Body of pancreas (tissue), 4 donors: Measurements from ENCODE around the gene GNRH2. TPM values are rescaled to one million over a fixed set of nuclear protein-coding genes. Genes with fewer than 3 reads are reported as not detected.

Experiments used
- ATAC-seq: fragments of 150-250 bp; one replicate; pipeline ENCODE4 v1.9.1; 2016
- DNase-seq, 4 donors: peaks; one replicate each; pipeline ENCODE4 v3.0.0-alpha.2; 2019
- H3K27ac ChIP-seq, 4 donors: fragments of 200-600 bp; sonication (generic); 1 replicate in 3 of 4; 2 replicates in 1 of 4; pipeline versions ENCODE4 v1.5.1 to v1.6.1; 2016 to 2019; ENCODE audit warnings: mild to moderate bottlenecking in 1 of 4, mixed read lengths in 1 of 4, moderate library complexity in 1 of 4
- H3K27me3 ChIP-seq, 2 donors: fragments of 200-600 bp; sonication (generic); one replicate each; pipeline ENCODE4 v1.6.0; 2016; ENCODE audit warnings: mild to moderate bottlenecking in 1 of 2
- H3K36me3 ChIP-seq, 2 donors: fragments of 200-600 bp; sonication (generic); replicated peaks in 1 of 2; 2 replicates each; pipeline ENCODE4 v1.5.1; 2016; ENCODE audit warnings: low read depth in 2 of 2; ENCODE audit not compliant: insufficient read depth in 1 of 2
- H3K4me1 ChIP-seq: fragments of 200-600 bp; sonication (generic); one replicate; pipeline ENCODE4 v1.6.0; 2016
- H3K4me3 ChIP-seq, 2 donors: fragments of 200-600 bp; sonication (generic); 1 replicate in 1 of 2; 2 replicates in 1 of 2; pipeline ENCODE4 v1.5.1; 2016 to 2019
- H3K9me3 ChIP-seq, 3 donors: fragments of 200-600 bp; sonication (generic); 1 replicate in 2 of 3; 2 replicates in 1 of 3; pipeline ENCODE4 v1.5.1; 2016
- POLR2A ChIP-seq, 3 donors: fragments of 450-650 bp; IDR thresholded peaks; one replicate each; pipeline ENCODE4 v1.6.1; 2016; ENCODE audit warnings: antibody characterized with exemption in 3 of 3, mild to moderate bottlenecking in 2 of 3
- WGBS, 2 donors: methylation state at CpG; one replicate each; pipeline ENCODE4 v1.1.5; 2017; 5-methylcytosine and 5-hydroxymethylcytosine counted together
- intact Hi-C: fragments of 100-400 bp; cut with DNase I; formaldehyde crosslinking; loops from one replicate; pipeline ENCODE4 v1.15.1; 2023
- total RNA-seq, 2 donors: library from RNA; depleted of rRNA; stranded (reverse); fragments of >200 nt; gene quantifications; one replicate each; pipeline ENCODE4 v1.1.0, GENCODE V29; 2016
- TF ChIP-seq, protein P1 (sequence below), 7 experiments: fragments of 450-650 bp in 4 of 7; fragments of 200-600 bp in 3 of 7; sonication (generic) in 3 of 7; IDR thresholded peaks; one replicate each; pipeline ENCODE4 v1.5.1; 2016 to 2019; ENCODE audit warnings: antibody characterized with exemption in 7 of 7

GNRH2 gene
- total RNA-seq, 2 donors from 2014 or later = not detected

DNA sequence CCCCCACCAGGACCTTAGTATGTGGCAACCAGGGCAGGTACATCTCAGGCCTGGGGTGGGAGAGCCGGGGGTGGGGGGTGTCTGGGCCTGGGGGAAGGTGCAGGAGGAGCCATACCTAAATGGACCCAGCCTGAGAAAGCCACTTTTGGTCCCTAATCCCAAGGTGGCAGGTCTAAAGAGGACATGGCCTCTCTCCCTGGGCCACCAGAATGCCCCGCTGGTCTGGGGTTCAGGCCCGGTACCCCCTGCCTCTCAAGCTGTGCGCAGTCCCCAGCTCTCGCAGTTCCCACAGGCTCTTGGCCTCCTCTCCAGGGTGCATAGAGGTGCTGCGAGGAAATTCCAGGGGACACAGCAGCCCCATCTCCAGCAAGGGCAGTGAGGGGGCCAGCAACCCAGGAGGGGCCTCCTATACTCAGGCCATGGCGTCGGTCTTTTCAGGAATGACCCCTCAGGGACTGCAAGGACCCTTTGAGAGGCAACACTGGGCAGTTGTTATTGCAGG, 42.2 kb downstream of the GNRH2 start:
- Histone ChIP-seq H3K27ac (no peak overlapping the region), H3K36me3 (no peaks in the 10 kb centered on the region), H3K4me3 (no peak overlapping the region), H3K9me3 (no peaks in the 10 kb centered on the region), H3K4me1 (peaks cover 10% of the 10 kb centered on the region), H3K27me3 (no peaks in the 10 kb centered on the region)
- WGBS, 2 donors = 94% methylated on average over 7 of the region's 8 CpGs; no CpG with 5 or more reads in 1 of the 2 donors
- DNase-seq = no peak
- ATAC-seq = no peak
- intact Hi-C loops = no loop called here
- TF ChIP-seq, protein P1, sequence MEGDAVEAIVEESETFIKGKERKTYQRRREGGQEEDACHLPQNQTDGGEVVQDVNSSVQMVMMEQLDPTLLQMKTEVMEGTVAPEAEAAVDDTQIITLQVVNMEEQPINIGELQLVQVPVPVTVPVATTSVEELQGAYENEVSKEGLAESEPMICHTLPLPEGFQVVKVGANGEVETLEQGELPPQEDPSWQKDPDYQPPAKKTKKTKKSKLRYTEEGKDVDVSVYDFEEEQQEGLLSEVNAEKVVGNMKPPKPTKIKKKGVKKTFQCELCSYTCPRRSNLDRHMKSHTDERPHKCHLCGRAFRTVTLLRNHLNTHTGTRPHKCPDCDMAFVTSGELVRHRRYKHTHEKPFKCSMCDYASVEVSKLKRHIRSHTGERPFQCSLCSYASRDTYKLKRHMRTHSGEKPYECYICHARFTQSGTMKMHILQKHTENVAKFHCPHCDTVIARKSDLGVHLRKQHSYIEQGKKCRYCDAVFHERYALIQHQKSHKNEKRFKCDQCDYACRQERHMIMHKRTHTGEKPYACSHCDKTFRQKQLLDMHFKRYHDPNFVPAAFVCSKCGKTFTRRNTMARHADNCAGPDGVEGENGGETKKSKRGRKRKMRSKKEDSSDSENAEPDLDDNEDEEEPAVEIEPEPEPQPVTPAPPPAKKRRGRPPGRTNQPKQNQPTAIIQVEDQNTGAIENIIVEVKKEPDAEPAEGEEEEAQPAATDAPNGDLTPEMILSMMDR (IDR thresholded peaks at IDR 0.05) = no peak
- no peak for TF ChIP-seq POLR2A (IDR thresholded peaks at IDR 0.05)

DNA sequence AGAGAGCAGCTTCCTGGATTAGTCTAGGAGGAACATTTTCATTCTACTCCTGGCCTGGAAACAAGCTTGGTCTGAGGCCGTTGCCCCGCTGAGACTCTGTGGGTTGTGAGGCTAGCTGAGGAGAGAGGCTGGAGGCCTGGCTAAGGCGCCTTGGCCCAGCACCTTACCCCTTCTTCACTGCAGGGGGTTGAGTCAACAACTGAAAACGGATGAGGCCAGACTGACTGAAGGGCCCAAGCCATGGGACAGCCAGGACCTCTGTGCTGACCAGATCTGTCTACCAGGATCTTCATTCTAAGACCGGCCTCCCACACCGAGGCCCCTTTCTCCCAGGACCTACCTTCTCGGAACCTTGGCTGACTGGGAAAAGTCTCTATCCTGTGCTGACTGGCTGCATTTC, 44.6 kb downstream of the GNRH2 start:
- Histone ChIP-seq H3K27me3 (peaks cover 0 to 6% of the 10 kb centered on the region in 2 donors), H3K27ac (no peak overlapping the region), H3K4me3 (no peak overlapping the region), H3K9me3 (no peaks in the 10 kb centered on the region), H3K4me1 (peaks cover 10% of the 10 kb centered on the region), H3K36me3 (no peaks in the 10 kb centered on the region)
- intact Hi-C loops = no loop called here
- DNase-seq = no peak
- ATAC-seq = no peak
- TF ChIP-seq, protein P1 (IDR thresholded peaks at IDR 0.05) = no peak
- TF ChIP-seq POLR2A (IDR thresholded peaks at IDR 0.05) = no peak
- 81 to 85% methylated on average over 5 to 7 of the region's 7 CpGs for WGBS, 2 donors

DNA sequence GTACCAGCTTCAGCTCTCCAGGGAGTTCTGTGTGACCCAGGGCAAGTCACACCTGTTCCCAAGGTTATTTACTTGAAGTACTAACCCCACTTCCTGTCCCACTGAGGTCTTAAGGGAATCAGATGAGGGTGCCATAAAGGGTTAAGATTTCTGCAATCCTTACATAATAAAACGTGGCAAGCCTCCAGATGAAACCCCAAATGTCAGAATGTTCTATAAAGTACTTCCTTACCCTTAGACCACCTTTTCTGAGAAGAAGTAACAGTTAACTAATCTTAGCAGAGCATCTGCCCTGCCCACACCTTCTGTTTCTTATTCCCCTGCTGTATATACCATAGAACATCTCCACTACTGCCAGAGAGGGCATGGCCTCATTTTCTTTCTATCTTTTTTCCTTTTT, 47.1 kb downstream of the GNRH2 start:
- DNase-seq (no peak), ATAC-seq (no peak)
- Histone ChIP-seq H3K36me3 (no peaks in the 10 kb centered on the region), H3K9me3 (no peaks in the 10 kb centered on the region), H3K27ac (no peak overlapping the region), H3K4me3 (no peak overlapping the region), H3K27me3 (peaks cover 0 to 11% of the 10 kb centered on the region in 2 donors), H3K4me1 (peaks cover 9% of the 10 kb centered on the region)
- TF ChIP-seq, protein P1 (IDR thresholded peaks at IDR 0.05) = no peak
- TF ChIP-seq POLR2A (IDR thresholded peaks at IDR 0.05) = no peak
- intact Hi-C loops = no loop called here
- 0 to 4% methylated on average over 1 of the region's 1 CpG for WGBS, 2 donors

DNA sequence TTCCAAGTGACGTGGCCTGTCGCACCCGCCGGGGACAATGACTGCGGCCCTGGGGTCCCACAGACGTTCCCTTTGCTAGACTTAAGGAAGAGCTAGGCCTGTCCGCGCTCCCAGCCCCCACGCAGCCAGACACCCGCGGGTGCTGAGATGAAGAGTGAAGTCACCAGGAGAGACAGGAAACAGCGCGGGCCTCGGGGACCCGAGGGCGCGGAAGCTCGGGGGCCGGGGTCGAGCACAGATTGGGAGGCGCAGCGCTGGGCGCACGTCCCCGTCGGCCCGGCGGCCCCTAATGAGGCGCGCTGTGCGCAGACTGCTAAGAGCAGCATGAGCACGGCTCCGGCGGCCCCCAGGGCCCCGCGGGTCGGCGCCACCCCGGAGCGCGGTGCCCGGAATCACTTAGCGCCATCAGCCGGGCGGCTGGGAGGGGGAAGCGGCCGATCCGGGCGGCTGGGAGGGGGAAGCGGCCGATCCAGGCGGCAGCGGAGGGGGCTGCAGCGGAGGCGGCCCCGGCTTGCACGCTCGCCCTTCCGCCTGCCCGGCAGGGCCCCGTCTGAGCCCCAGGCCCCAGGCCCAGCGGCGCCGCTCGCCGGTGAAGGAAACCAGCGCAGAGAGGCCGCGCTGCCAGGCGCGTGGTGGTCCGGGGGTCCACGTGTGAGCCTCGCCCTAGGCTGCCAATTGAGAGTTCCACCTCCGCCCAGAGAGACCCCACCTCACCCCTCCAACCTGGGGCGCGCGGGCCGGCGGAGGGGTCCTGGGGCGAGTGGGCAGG, 49.4 kb downstream of the GNRH2 start:
- H3K4me1 ChIP-seq = peaks cover 9% of the 10 kb centered on the region
- DNase-seq = no peak
- WGBS, 2 donors = 6 to 30% methylated on average over 13 to 72 of the region's 81 CpGs
- no peak overlapping the region for H3K27ac ChIP-seq
- intact Hi-C loops = no loop called here
- H3K27me3 ChIP-seq = peaks cover 0 to 11% of the 10 kb centered on the region in 2 donors
- no peaks in the 10 kb centered on the region for H3K36me3 ChIP-seq
- no peak overlapping the region for H3K4me3 ChIP-seq
- no peak for ATAC-seq
- TF ChIP-seq, protein P1 (IDR thresholded peaks at IDR 0.05) = no peak
- no peaks in the 10 kb centered on the region for H3K9me3 ChIP-seq
